PC-3 (cell line): ENCODE measurements around the gene AUTS2.

Experiments used
- CTCF ChIP-seq: fragments of 300-600 bp; sonication (generic); conservative IDR thresholded peaks from 2 replicates; pipeline ENCODE4 v1.5.1; 2017; ENCODE audit warnings: antibody characterized with exemption, low read depth, mild to moderate bottlenecking, low read length
- EZH2 ChIP-seq: fragments of 300-600 bp; sonication (generic); IDR thresholded peaks from one replicate; pipeline ENCODE4 v1.6.1; 2017; ENCODE audit warnings: antibody characterized with exemption, mild to moderate bottlenecking, low read length; ENCODE audit not compliant: unreplicated experiment

GRCh38 chr7:70766109-70766508, 1167.8 kb downstream of the AUTS2 start:
- TF ChIP-seq CTCF (no peak), EZH2 (no peak)
